OCI-LY1 (cell line): Measurements from ENCODE around the gene ACRBP.
"Not testable (repeated sequence)": the region's sequence is repeated elsewhere in the genome, so short reads cannot be mapped to it uniquely, and the experiment has no call there.

Experiments used
- H2AFZ ChIP-seq: fragments of 200-600 bp; sonication (generic), shearing (Covaris generic); 2 replicates; pipeline ENCODE4 v1.6.0; 2014; ENCODE audit warnings: antibody characterized with exemption, mild to moderate bottlenecking, low read length
- H3F3A ChIP-seq: fragments of 200-600 bp; sonication (generic), shearing (Covaris generic); 2 replicates; pipeline ENCODE4 v1.6.0; 2014; ENCODE audit warnings: mild to moderate bottlenecking, antibody characterized with exemption, low read length, moderate library complexity; ENCODE audit not compliant: insufficient read depth
- H3K27ac ChIP-seq: fragments of 200-600 bp; sonication (generic); 2 replicates; pipeline ENCODE4 v1.5.1; 2014; ENCODE audit warnings: low read length, mixed run types, mild to moderate bottlenecking, low read depth; ENCODE audit not compliant: poor library complexity, severe bottlenecking
- H3K27me3 ChIP-seq: fragments of 200-600 bp; sonication (generic); 2 replicates; pipeline ENCODE4 v1.6.0; 2014; ENCODE audit warnings: antibody characterized with exemption, mild to moderate bottlenecking, low read length, moderate library complexity; ENCODE audit not compliant: insufficient read depth
- H3K36me3 ChIP-seq: fragments of 200-600 bp; sonication (generic); 2 replicates; pipeline ENCODE4 v1.6.1; 2014; ENCODE audit warnings: mild to moderate bottlenecking, antibody characterized with exemption, low read length, moderate library complexity, mixed read lengths; ENCODE audit not compliant: insufficient read depth
- H3K4me1 ChIP-seq: fragments of 200-600 bp; sonication (generic); 2 replicates; pipeline ENCODE4 v1.5.1; 2014; ENCODE audit warnings: mild to moderate bottlenecking, low read length, moderate library complexity; ENCODE audit not compliant: insufficient read depth, severe bottlenecking
- H3K4me2 ChIP-seq: fragments of 200-600 bp; sonication (generic), shearing (Covaris generic); 2 replicates; pipeline ENCODE4 v1.6.1; 2014; ENCODE audit warnings: low read length
- H3K4me3 ChIP-seq: fragments of 200-600 bp; sonication (generic); 2 replicates; pipeline ENCODE4 v1.5.1; 2014; ENCODE audit warnings: low read length, low read depth, mild to moderate bottlenecking, mixed read lengths; ENCODE audit not compliant: poor library complexity, severe bottlenecking
- H3K79me2 ChIP-seq: fragments of 200-600 bp; shearing (Covaris generic); 2 replicates; pipeline ENCODE4 v1.6.1; 2016; ENCODE audit warnings: mixed run types, low read length, mixed read lengths; ENCODE audit not compliant: insufficient read depth
- H3K9ac ChIP-seq: fragments of 200-600 bp; sonication (generic), shearing (Covaris generic); 2 replicates; pipeline ENCODE4 v1.6.1; 2014; ENCODE audit warnings: mild to moderate bottlenecking, low read length, mixed read lengths
- H3K9me2 ChIP-seq: fragments of 200-600 bp; sonication (generic), shearing (Covaris generic); 2 replicates; pipeline ENCODE4 v1.6.1; 2014; ENCODE audit warnings: low read depth, mild to moderate bottlenecking, low read length, mixed read lengths
- H3K9me3 ChIP-seq: fragments of 200-600 bp; shearing (Covaris generic); 2 replicates; pipeline ENCODE4 v1.6.1; 2014; ENCODE audit warnings: low read length, mixed read lengths
- H4K20me1 ChIP-seq: fragments of 200-600 bp; sonication (generic), shearing (Covaris generic); 2 replicates; pipeline ENCODE4 v1.6.0; 2016; ENCODE audit warnings: mild to moderate bottlenecking, low read length; ENCODE audit not compliant: insufficient read depth
- CTCF ChIP-seq: fragments of 200-600 bp; sonication (generic), shearing (Covaris generic); IDR thresholded peaks from 2 replicates; pipeline ENCODE4 v1.5.1; 2017; ENCODE audit warnings: mild to moderate bottlenecking, antibody characterized with exemption, low read length, moderate library complexity, mixed read lengths
- EZH2 ChIP-seq: fragments of 200-600 bp; sonication (generic), shearing (Covaris generic); IDR thresholded peaks from 2 replicates; pipeline ENCODE4 v1.8.0; 2017; ENCODE audit warnings: borderline replicate concordance, mixed run types, mild to moderate bottlenecking, antibody characterized with exemption, low read length, moderate library complexity, mixed read lengths

Gene ACRBP

DNA sequence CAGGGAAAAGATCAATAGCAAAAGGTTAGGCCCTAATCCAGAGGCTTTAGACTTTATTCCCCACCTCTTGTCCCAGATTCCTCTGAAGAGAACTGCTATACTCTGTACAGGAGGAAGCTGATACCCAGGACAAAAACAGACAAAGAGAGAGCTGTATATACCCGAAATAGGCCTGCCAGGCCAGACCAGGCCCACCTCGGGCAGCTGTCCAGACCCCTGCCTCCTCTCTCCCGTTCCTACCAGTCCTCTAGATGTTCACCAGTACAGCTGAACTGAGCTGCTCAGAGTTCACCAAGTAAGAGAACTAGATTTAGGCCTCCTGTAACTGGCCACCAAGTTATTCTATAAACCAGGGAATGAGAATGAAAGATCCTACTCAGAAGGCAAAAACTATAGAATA, 44.7 kb downstream of the ACRBP start:
- no peak overlapping the region for H3K9ac ChIP-seq
- H3K4me1 ChIP-seq = peaks cover 37% of the 10 kb centered on the region
- H3K36me3 ChIP-seq = peaks cover 79% of the 10 kb centered on the region
- no peaks in the 10 kb centered on the region; the same call in 1 of the 2 replicates for H4K20me1 ChIP-seq
- H3F3A ChIP-seq = no peaks in the 10 kb centered on the region
- no peaks in the 10 kb centered on the region for H3K9me2 ChIP-seq
- H3K4me3 ChIP-seq = no peak overlapping the region
- no peak overlapping the region for H3K27ac ChIP-seq
- H3K4me2 ChIP-seq = no peak overlapping the region
- TF ChIP-seq CTCF (no peak), EZH2 (no peak)
- no peak overlapping the region for H2AFZ ChIP-seq
- no peaks in the 10 kb centered on the region for H3K9me3 ChIP-seq
- H3K79me2 ChIP-seq = peaks cover 27% of the 10 kb centered on the region
- H3K27me3 ChIP-seq = no peaks in the 10 kb centered on the region

GRCh38 chr12:6595673-6596072, 51.6 kb downstream of the ACRBP start:
- H3K4me2 ChIP-seq, H2AFZ ChIP-seq, H3K9me2 ChIP-seq, H3K9me3 ChIP-seq, H4K20me1 ChIP-seq, H3K79me2 ChIP-seq, H3K9ac ChIP-seq, H3K27me3 ChIP-seq, H3K4me3 ChIP-seq, H3K4me1 ChIP-seq, H3F3A ChIP-seq: not testable (repeated sequence)
- peak overlapping the region; percentile 31 for H3K27ac ChIP-seq
- H3K36me3 ChIP-seq = peaks cover 95% of the 10 kb centered on the region

- Histone ChIP-seq H3F3A (no peaks in the 10 kb centered on the region), H3K4me1 (no peaks in the 10 kb centered on the region), H3K36me3 (peaks cover 95% of the 10 kb centered on the region), H3K4me2 (no peak overlapping the region), H4K20me1 (no peaks in the 10 kb centered on the region), H3K27me3 (no peaks in the 10 kb centered on the region), H3K27ac (no peak overlapping the region), H3K9me3 (no peaks in the 10 kb centered on the region), H3K9me2 (no peaks in the 10 kb centered on the region), H2AFZ (no peak overlapping the region), H3K79me2 (no peaks in the 10 kb centered on the region), H3K4me3 (no peak overlapping the region), H3K9ac (no peak overlapping the region)
- TF ChIP-seq CTCF (no peak), EZH2 (no peak)
Observed at GRCh38 chr12:6592087-6592486, 55.1 kb downstream of the ACRBP start.
